ENCODE results near the gene EMD. TPM values are rescaled to one million over a fixed set of nuclear protein-coding genes. Genes with fewer than 3 reads are reported as not detected.
A peak's percentile ranks its signal among the peaks of the same experiment; 100 is the strongest.
"Not testable (repeated sequence)": the region's sequence is repeated elsewhere in the genome, so short reads cannot be mapped to it uniquely, and the experiment has no call there.

EMD gene
- total RNA-seq, 1 experiment from 2014 or later, result 107 TPM

DNA sequence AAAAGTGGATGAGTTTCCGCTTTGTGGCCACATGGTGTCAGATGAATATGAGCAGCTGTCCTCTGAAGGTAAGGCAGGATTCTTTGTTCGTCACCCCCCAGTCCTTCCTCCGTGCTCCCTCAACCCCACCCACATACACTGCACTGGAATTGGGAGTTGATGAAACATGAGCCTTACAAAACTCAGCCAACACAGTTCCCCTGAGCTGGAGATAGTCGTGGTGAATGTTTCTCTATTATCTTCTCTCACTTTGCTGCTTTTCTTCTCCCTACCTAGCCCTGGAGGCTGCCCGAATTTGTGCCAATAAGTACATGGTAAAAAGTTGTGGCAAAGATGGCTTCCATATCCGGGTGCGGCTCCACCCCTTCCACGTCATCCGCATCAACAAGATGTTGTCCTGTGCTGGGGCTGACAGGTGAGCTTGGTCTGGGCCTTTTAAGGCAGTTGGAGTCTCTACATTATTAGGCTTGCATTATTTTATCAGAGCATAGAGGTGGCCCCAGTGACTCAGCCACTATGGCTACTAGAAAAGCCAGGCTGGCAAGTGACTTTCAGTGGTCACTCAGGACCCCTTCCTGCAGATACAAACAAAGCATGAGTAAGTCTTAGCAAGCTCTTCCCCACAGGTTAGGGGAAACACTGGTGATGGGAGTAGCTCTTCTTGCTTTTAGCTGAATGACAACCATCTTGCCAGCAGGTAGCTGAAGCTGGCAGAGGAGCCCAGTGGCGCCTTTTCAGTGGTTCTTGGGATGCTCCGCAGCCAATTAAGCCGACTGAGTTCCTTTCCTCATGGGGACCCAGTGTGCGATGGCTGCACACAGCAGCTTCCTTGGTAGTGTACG lies 20.7 kb downstream of the EMD start:
- Mint-ChIP-seq H3K27me3 (ENCODE audit: insufficient read depth, unreplicated experiment) (no peaks in the 10 kb centered on the region), H3K9me3 (ENCODE audit: unreplicated experiment) (no peaks in the 10 kb centered on the region), H3K4me3 (ENCODE audit: unreplicated experiment) (peak overlapping the region; percentile 92), H3K27ac (ENCODE audit: low read depth, unreplicated experiment) (peak overlapping the region; percentile 97), H3K36me3 (ENCODE audit: insufficient read depth, unreplicated experiment) (peaks cover 51% of the 10 kb centered on the region), H3K4me1 (ENCODE audit: insufficient read depth, unreplicated experiment) (peaks cover 5% of the 10 kb centered on the region)
- ChIA-PET POLR2A (interaction anchor here (0.7 to 4.7 kb wide), 13 partner anchors 10 to 142 kb away, joined by 3 to 100 read pairs (median 6); partner anchors contain the start of genes ATP6AP1, DNASE1L1, FLNA and SLC10A3), CTCF (interaction anchor here (0.7 to 1.6 kb wide), 6 partner anchors 11 to 83 kb away, joined by 3 to 7 read pairs (median 4); partner anchors contain the start of gene FAM50A)
- peak; percentile 9 for DNase-seq (ENCODE audit: unreplicated experiment)
- TF ChIP-seq CTCF (IDR thresholded peaks at IDR 0.05; ENCODE audit: unreplicated experiment), result no peak
- no TSS peak for BruUV-seq (replicated peaks)
- intact Hi-C loops (cut with micrococcal nuclease), result loop anchor here (5.0 kb wide), 1 partner anchor 133 kb away; no protein-coding TSS in a partner anchor

DNA sequence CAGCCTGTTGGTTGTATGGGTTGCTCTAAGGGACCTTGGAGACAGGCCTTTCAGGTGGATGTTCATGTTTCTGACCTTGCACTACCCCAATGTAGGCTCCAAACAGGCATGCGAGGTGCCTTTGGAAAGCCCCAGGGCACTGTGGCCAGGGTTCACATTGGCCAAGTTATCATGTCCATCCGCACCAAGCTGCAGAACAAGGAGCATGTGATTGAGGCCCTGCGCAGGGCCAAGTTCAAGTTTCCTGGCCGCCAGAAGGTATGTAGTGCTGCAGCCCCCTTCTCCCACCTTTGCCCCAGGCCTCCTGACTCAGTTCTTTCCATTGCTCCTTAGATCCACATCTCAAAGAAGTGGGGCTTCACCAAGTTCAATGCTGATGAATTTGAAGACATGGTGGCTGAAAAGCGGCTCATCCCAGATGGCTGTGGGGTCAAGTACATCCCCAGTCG lies 21.3 kb downstream of the EMD start:
- Mint-ChIP-seq H3K36me3 (ENCODE audit: insufficient read depth, unreplicated experiment) (peaks cover 51% of the 10 kb centered on the region), H3K4me3 (ENCODE audit: unreplicated experiment) (peak overlapping the region; percentile 92)
- BruUV-seq (replicated peaks); H3K4me1 Mint-ChIP-seq (ENCODE audit: insufficient read depth, unreplicated experiment); H3K27ac Mint-ChIP-seq (ENCODE audit: low read depth, unreplicated experiment); DNase-seq (ENCODE audit: unreplicated experiment); intact Hi-C loops (cut with micrococcal nuclease); H3K9me3 Mint-ChIP-seq (ENCODE audit: unreplicated experiment); H3K27me3 Mint-ChIP-seq (ENCODE audit: insufficient read depth, unreplicated experiment): not testable (repeated sequence)
- POLR2A ChIA-PET, result interaction anchor here (0.9 to 4.7 kb wide), 5 partner anchors 10 to 141 kb away, joined by 5 to 100 read pairs (median 6); partner anchors contain the start of genes DNASE1L1, FLNA and TAFAZZIN
- CTCF ChIA-PET, result interaction anchor here (0.7 to 1.9 kb wide), 5 partner anchors 10 to 133 kb away, joined by 3 to 7 read pairs (median 4); partner anchors contain the start of gene FAM50A

DNA sequence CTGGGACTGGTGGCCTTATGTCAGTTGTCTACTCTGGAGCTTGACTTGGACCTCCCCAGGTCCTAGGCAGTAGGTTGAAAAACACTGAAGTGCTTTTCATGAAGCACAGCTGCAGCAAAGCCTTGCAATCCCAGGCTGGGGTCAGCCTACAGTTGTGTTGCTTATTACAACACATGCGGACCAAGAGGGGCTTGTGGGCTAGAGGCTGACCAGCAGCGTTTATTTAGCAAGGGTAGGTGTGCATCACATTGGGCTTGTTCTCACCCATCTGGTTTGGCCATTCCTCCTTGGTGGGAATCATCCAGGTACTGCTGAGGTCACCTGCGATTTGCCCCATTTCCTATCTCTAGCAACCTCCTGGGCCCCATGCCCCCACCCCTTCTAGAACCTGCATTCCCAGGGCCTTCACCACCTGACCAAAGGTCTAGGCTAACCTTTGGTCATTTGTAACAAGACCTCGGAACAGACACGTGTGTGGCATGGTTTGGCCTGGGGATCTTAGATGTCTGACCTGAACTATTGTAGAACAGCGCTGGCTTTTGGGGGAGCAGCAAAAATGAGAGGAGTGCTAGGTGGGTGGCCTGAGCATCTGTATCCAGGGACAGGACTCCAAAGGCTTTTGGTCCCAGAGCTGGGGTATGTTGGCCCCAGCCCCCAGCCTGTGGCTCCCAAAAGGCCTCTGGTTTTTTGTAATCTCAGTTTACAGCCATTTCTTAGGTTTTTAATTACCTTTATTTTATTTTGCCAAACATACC lies 22.1 kb downstream of the EMD start:
- peak overlapping the region; percentile 92 for H3K4me3 Mint-ChIP-seq (ENCODE audit: unreplicated experiment)
- intact Hi-C loops (cut with micrococcal nuclease), result no loop called here
- TF ChIP-seq CTCF (IDR thresholded peaks at IDR 0.05; ENCODE audit: unreplicated experiment), result no peak

DNA sequence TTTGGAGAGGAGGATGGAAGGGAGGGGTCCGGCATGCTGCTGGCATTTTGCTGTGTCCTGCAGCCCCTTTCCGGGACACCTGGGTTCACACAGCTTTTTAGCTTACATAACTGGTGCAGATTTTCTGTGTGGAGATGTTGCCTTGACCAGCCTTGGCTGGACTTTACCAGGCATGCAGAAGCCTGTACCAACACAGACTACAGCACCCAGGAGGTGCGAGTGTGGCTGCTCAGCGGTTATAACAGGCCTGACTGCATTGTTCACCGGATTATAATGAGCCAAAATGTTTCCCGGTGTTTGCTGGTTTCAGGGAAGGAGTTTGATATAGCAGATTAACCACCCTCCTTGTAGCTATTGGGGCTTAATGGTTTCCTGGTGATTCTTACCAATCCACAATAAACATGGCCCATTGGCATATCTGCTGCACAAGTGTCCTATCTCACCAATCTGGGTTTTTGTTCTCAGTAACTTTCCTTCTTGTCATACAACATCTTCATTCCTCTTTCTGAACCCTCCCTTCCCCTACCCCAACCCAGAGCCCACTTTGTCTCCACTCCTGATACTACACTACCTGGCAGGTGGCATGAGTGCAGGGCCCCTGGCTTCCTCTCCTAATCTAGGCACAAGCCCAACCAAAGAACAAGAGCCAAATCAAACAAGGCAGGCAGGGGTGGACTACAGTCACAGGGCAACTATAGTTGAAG lies 23.0 kb downstream of the EMD start:
- no peak for DNase-seq (ENCODE audit: unreplicated experiment)
- Mint-ChIP-seq H3K27ac (ENCODE audit: low read depth, unreplicated experiment) (no peak overlapping the region), H3K36me3 (ENCODE audit: insufficient read depth, unreplicated experiment) (peaks cover 51% of the 10 kb centered on the region), H3K27me3 (ENCODE audit: insufficient read depth, unreplicated experiment) (no peaks in the 10 kb centered on the region), H3K9me3 (ENCODE audit: unreplicated experiment) (no peaks in the 10 kb centered on the region), H3K4me1 (ENCODE audit: insufficient read depth, unreplicated experiment) (peaks cover 5% of the 10 kb centered on the region), H3K4me3 (ENCODE audit: unreplicated experiment) (no peak overlapping the region)
- no peak for TF ChIP-seq CTCF (IDR thresholded peaks at IDR 0.05; ENCODE audit: unreplicated experiment)
- BruUV-seq (replicated peaks), result TSS peak; percentile 17
- intact Hi-C loops (cut with micrococcal nuclease), result no loop called here
- POLR2A ChIA-PET, result interaction anchor here (0.6 to 1.3 kb wide), 4 partner anchors 10 to 88 kb away, joined by 3 read pairs; partner anchors contain the start of genes SLC10A3 and TAFAZZIN
- CTCF ChIA-PET, result interaction anchor here (1.5 to 1.9 kb wide), 2 partner anchors 29 to 132 kb away, joined by 4 read pairs; no protein-coding TSS in a partner anchor

More for the DNA sequence above, 22.1 kb downstream of the EMD start:
- DNase-seq (ENCODE audit: unreplicated experiment), result no peak
- Mint-ChIP-seq H3K36me3 (ENCODE audit: insufficient read depth, unreplicated experiment) (peaks cover 51% of the 10 kb centered on the region), H3K9me3 (ENCODE audit: unreplicated experiment) (no peaks in the 10 kb centered on the region), H3K27ac (ENCODE audit: low read depth, unreplicated experiment) (no peak overlapping the region), H3K4me1 (ENCODE audit: insufficient read depth, unreplicated experiment) (peaks cover 5% of the 10 kb centered on the region), H3K27me3 (ENCODE audit: insufficient read depth, unreplicated experiment) (no peaks in the 10 kb centered on the region)
- POLR2A ChIA-PET, result interaction anchor here (0.6 to 4.6 kb wide), 5 partner anchors 9 to 28 kb away, joined by 3 to 57 read pairs (median 3); partner anchors contain the start of genes FLNA and TAFAZZIN
- CTCF ChIA-PET, result interaction anchor here (1.9 kb wide), 1 partner anchor 132 kb away, joined by 4 read pairs; no protein-coding TSS in a partner anchor
- BruUV-seq (replicated peaks), result no TSS peak

Measured in MCF 10A (cell line).